ENCODE data around the gene WRNIP1. TPM values are rescaled to one million over a fixed set of nuclear protein-coding genes. Genes with fewer than 3 reads are reported as not detected.

WRNIP1 gene
- total and polyA plus RNA-seq, 2 of the 13 experiments (the other 11 are each of a cell fraction or from before 2014, with no cell fraction given) = 77.7 to 90.3 TPM

GRCh38 chr6:2765166-2765895 lies at the start of gene WRNIP1 (continued):
- TF ChIP-seq ATF2 (CRISPR knock-in tag; IDR thresholded peaks at IDR 0.05) (peak; percentile 85), ERF (CRISPR knock-in tag; IDR thresholded peaks at IDR 0.05) (peak; percentile 87), ZNF552 (CRISPR knock-in tag; IDR thresholded peaks at IDR 0.05; ENCODE audit: borderline replicate concordance) (peak; percentile 33; the same call in 1 of the 2 replicates), ZNF44 (CRISPR knock-in tag; IDR thresholded peaks at IDR 0.05) (0 out of 2 replicates have a peak, but pooled peaks have one; percentile 2), ZNF678 (CRISPR knock-in tag; IDR thresholded peaks at IDR 0.05) (peak; percentile 95), RFX3 (CRISPR knock-in tag; IDR thresholded peaks at IDR 0.05) (no peak), SMAD3 (CRISPR knock-in tag; IDR thresholded peaks at IDR 0.05) (no peak), ZFP1 (CRISPR knock-in tag; IDR thresholded peaks at IDR 0.05) (no peak), IKZF1 (IDR thresholded peaks at IDR 0.05) (no peak), MAFG (CRISPR knock-in tag; IDR thresholded peaks at IDR 0.05) (no peak), ZBTB14 (CRISPR knock-in tag; IDR thresholded peaks at IDR 0.05) (peak; percentile 54; the same call in 1 of the 2 replicates), ZNF558 (CRISPR knock-in tag; IDR thresholded peaks at IDR 0.05; ENCODE audit: borderline replicate concordance) (peak; percentile 90; the same call in 1 of the 2 replicates), HDAC2 (CRISPR knock-in tag; IDR thresholded peaks at IDR 0.05) (peak; percentile 85), ZSCAN9 (CRISPR knock-in tag; IDR thresholded peaks at IDR 0.05; ENCODE audit: borderline replicate concordance) (no peak; the same call in 1 of the 2 replicates), ZNF782 (CRISPR knock-in tag; IDR thresholded peaks at IDR 0.05; ENCODE audit: borderline replicate concordance) (peak; percentile 90), PRMT3 (CRISPR knock-in tag; IDR thresholded peaks at IDR 0.05; ENCODE audit: borderline replicate concordance, low read depth) (peak; percentile 91), ZNF230 (CRISPR knock-in tag; IDR thresholded peaks at IDR 0.05) (peak; percentile 62; the same call in 1 of the 2 replicates), ZNF205 (CRISPR knock-in tag; IDR thresholded peaks at IDR 0.05) (peak; percentile 71), ZNF430 (CRISPR knock-in tag; IDR thresholded peaks at IDR 0.05) (peak; percentile 94), ZNF660 (CRISPR knock-in tag; IDR thresholded peaks at IDR 0.05; ENCODE audit: borderline replicate concordance, low read depth) (no peak), MAF1 (CRISPR knock-in tag; IDR thresholded peaks at IDR 0.05; ENCODE audit: borderline replicate concordance) (no peak), ARNT (IDR thresholded peaks at IDR 0.05) (no peak), ZNF639 (CRISPR knock-in tag; conservative IDR thresholded peaks at IDR 0.05) (peak; percentile 71), ZSCAN25 (CRISPR knock-in tag; IDR thresholded peaks at IDR 0.05) (peak; percentile 68)
- TF ChIP-seq, protein P1, sequence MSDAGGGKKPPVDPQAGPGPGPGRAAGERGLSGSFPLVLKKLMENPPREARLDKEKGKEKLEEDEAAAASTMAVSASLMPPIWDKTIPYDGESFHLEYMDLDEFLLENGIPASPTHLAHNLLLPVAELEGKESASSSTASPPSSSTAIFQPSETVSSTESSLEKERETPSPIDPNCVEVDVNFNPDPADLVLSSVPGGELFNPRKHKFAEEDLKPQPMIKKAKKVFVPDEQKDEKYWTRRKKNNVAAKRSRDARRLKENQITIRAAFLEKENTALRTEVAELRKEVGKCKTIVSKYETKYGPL (CRISPR knock-in tag; IDR thresholded peaks at IDR 0.05) = no peak; the same call in none of the 2 replicates
- TF ChIP-seq, protein P2, sequence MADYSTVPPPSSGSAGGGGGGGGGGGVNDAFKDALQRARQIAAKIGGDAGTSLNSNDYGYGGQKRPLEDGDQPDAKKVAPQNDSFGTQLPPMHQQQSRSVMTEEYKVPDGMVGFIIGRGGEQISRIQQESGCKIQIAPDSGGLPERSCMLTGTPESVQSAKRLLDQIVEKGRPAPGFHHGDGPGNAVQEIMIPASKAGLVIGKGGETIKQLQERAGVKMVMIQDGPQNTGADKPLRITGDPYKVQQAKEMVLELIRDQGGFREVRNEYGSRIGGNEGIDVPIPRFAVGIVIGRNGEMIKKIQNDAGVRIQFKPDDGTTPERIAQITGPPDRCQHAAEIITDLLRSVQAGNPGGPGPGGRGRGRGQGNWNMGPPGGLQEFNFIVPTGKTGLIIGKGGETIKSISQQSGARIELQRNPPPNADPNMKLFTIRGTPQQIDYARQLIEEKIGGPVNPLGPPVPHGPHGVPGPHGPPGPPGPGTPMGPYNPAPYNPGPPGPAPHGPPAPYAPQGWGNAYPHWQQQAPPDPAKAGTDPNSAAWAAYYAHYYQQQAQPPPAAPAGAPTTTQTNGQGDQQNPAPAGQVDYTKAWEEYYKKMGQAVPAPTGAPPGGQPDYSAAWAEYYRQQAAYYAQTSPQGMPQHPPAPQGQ (CRISPR knock-in tag; IDR thresholded peaks at IDR 0.05; ENCODE audit: borderline replicate concordance) = no peak

Measured in HepG2 (cell line).